Activated CD4-positive, alpha-beta T cell treated with anti-CD3 and anti-CD28 coated beads, Interleukin-2, amount 50 U/mL, for 48 hours (primary cell): Measurements from ENCODE around the gene ADGRD2.

Experiments
- DNase-seq, 2 experiments: peaks; one replicate each; pipeline ENCODE4 v3.0.0-alpha.2; 2020

The ADGRD2 gene

GRCh38 chr9:124479947-124480620 lies 29.8 kb downstream of the ADGRD2 start:
- no peak for DNase-seq

GRCh38 chr9:124480621-124480981 lies 30.4 kb downstream of the ADGRD2 start:
- no peak for DNase-seq

- DNase-seq = no peak
Measured at GRCh38 chr9:124481115-124481514, 30.9 kb downstream of the ADGRD2 start.

GRCh38 chr9:124482431-124483031 lies 32.3 kb downstream of the ADGRD2 start:
- no peak for DNase-seq

GRCh38 chr9:124483481-124483880 lies 33.2 kb downstream of the ADGRD2 start:
- no peak for DNase-seq

- DNase-seq = no peak
Measured at GRCh38 chr9:124485201-124485600, 35.0 kb downstream of the ADGRD2 start.

GRCh38 chr9:124485936-124486335 lies 35.7 kb downstream of the ADGRD2 start:
- no peak for DNase-seq

- DNase-seq = no peak
Measured at GRCh38 chr9:124486778-124487259, 36.6 kb downstream of the ADGRD2 start.

- no peak for DNase-seq
Measured at GRCh38 chr9:124487260-124488182, 37.3 kb downstream of the ADGRD2 start.

- no peak for DNase-seq
Measured at GRCh38 chr9:124488641-124489210, 38.5 kb downstream of the ADGRD2 start.

- no peak for DNase-seq
Measured at GRCh38 chr9:124489222-124489621, 39.0 kb downstream of the ADGRD2 start.

GRCh38 chr9:124490004-124490403 lies 39.8 kb downstream of the ADGRD2 start:
- no peak for DNase-seq

GRCh38 chr9:124491049-124491975 lies 41.1 kb downstream of the ADGRD2 start:
- no peak for DNase-seq

GRCh38 chr9:124492818-124493217 lies 42.6 kb downstream of the ADGRD2 start:
- no peak for DNase-seq

GRCh38 chr9:124493218-124493617 lies 43.0 kb downstream of the ADGRD2 start:
- DNase-seq = no peak

GRCh38 chr9:124493794-124494479 lies 43.7 kb downstream of the ADGRD2 start:
- no peak for DNase-seq

- no peak for DNase-seq
Measured at GRCh38 chr9:124495126-124496074, 45.1 kb downstream of the ADGRD2 start.

- no peak for DNase-seq
Measured at GRCh38 chr9:124496075-124496449, 45.8 kb downstream of the ADGRD2 start.

- no peak for DNase-seq
Measured at GRCh38 chr9:124496463-124496862, 46.2 kb downstream of the ADGRD2 start.

GRCh38 chr9:124497441-124497840 lies 47.2 kb downstream of the ADGRD2 start:
- DNase-seq = no peak
